C4-2B (cell line): ENCODE measurements around the gene ASB18.

ENCODE experiments used
- ZFX ChIP-seq: fragments of 450-650 bp; IDR thresholded peaks from 2 replicates; pipeline ENCODE4 v1.6.1; 2017
- TF ChIP-seq, protein P1 (sequence below): fragments of 450-650 bp; conservative IDR thresholded peaks from 2 replicates; pipeline ENCODE4 v1.5.1; 2017; ENCODE audit warnings: mild to moderate bottlenecking

DNA sequence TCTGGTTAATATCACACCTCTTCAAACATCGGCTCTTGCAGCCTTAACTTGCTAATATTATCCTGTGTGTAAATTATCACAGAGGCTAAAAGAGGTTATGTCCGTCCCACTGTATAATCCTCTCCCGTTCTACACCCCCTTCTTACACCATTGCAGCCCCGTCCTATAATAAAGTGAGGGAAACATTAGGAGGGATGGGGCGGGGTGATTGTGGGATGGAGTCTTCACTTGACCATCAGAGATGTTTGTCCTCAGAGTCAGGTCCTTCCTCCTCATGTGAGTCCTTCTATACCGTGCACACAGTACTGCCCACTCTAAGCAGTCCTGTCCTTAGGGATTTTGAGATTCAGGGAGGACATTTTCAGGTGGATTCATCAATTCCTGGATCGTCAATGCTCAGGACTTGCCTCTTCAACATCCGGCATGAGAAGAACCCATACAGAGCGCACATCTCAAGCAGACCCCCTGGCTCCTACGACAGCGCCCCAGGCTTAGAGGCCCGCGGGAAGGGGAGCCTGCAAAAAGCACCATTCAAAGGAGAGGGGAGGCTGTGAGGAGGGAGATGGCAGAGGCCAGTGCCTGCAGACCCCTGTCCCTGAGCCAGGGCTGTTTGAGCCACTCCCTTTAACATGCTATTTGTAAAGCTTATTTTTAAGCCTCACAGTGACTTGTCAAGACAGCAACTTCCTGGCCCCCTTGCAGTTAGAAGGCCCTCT, 42.8 kb upstream of the ASB18 start:
- TF ChIP-seq, protein P1, sequence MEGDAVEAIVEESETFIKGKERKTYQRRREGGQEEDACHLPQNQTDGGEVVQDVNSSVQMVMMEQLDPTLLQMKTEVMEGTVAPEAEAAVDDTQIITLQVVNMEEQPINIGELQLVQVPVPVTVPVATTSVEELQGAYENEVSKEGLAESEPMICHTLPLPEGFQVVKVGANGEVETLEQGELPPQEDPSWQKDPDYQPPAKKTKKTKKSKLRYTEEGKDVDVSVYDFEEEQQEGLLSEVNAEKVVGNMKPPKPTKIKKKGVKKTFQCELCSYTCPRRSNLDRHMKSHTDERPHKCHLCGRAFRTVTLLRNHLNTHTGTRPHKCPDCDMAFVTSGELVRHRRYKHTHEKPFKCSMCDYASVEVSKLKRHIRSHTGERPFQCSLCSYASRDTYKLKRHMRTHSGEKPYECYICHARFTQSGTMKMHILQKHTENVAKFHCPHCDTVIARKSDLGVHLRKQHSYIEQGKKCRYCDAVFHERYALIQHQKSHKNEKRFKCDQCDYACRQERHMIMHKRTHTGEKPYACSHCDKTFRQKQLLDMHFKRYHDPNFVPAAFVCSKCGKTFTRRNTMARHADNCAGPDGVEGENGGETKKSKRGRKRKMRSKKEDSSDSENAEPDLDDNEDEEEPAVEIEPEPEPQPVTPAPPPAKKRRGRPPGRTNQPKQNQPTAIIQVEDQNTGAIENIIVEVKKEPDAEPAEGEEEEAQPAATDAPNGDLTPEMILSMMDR: no peak
- no peak for TF ChIP-seq ZFX
